Measurements from ENCODE around the gene CLRN3. TPM values are rescaled to one million over a fixed set of nuclear protein-coding genes. Genes with fewer than 3 reads are reported as not detected.

Gene CLRN3
- total RNA-seq, 4 donors from 2014 or later: not detected

GRCh38 chr10:127907411-127908105 is 14.8 kb upstream of the CLRN3 start:
- Histone ChIP-seq H3K4me1 (peaks cover 30% of the 10 kb centered on the region), H3K27ac (peak overlapping the region; percentile 83), H3K36me3 (no peaks in the 10 kb centered on the region), H3K9me3 (no peaks in the 10 kb centered on the region), H3K27me3 (peaks cover 20% of the 10 kb centered on the region), H3K4me3 (peak overlapping the region; percentile 71)
- DNase-seq (ENCODE audit: low spot score in 2 of 2): peak in 1 of 2 donors; percentile 80
- no CpG with 5 or more reads among the region's 65 CpGs for WGBS
- no peak for TF ChIP-seq POLR2A (IDR thresholded peaks at IDR 0.05)
- no peak for TF ChIP-seq EP300 (IDR thresholded peaks at IDR 0.05)
- TF ChIP-seq, protein P1, sequence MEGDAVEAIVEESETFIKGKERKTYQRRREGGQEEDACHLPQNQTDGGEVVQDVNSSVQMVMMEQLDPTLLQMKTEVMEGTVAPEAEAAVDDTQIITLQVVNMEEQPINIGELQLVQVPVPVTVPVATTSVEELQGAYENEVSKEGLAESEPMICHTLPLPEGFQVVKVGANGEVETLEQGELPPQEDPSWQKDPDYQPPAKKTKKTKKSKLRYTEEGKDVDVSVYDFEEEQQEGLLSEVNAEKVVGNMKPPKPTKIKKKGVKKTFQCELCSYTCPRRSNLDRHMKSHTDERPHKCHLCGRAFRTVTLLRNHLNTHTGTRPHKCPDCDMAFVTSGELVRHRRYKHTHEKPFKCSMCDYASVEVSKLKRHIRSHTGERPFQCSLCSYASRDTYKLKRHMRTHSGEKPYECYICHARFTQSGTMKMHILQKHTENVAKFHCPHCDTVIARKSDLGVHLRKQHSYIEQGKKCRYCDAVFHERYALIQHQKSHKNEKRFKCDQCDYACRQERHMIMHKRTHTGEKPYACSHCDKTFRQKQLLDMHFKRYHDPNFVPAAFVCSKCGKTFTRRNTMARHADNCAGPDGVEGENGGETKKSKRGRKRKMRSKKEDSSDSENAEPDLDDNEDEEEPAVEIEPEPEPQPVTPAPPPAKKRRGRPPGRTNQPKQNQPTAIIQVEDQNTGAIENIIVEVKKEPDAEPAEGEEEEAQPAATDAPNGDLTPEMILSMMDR (IDR thresholded peaks at IDR 0.05): no peak
- no peak for TF ChIP-seq POLR2AphosphoS5 (IDR thresholded peaks at IDR 0.05)

DNA sequence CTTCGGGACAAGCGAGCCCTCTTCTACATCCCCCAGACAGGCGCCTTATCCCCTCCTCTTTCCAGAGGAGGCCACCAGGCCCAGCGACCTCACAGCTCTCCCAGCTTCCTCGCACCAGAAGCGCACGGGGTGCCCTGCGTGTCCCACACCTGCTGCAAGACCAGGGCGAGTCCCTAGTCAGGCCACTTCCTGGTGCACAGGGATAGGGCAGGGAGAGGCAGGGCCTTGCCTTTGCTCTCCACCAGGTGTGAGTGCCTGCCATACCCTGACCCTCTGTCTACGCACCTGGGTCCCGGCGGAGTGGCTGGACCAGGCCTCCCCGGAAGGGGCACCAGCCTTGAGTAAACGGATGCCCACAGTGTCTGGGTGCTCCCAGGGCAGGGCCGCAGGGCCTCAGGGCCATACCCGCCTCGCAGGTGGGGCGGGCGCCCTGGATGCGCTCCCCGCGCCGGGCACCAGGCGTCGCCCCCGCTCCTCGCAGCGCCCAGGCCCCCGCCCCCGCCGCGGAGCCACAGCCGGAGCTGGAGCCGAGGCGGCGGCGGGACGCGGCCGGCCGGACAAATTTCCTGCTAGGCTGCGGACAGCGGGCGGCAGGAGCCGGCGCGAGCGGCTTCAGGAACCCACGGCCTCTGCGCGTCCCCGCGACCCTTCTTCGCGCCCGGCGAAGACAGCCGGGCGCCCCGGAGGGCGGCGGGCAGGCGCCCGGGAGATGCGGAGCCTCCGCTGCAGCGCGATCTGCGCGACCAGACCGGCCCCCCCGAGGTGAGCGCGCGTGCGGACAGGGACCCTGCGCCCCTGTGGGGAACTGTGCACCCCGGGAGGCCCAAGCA is 14.0 kb upstream of the CLRN3 start, which contains the start of gene PTPRE:
PTPRE (plus strand) TSS at position 556 of the 830 bp plus-strand sequence. CDS start 133,779 bp downstream, outside the sequence.
- peaks cover 20% of the 10 kb centered on the region for H3K27me3 ChIP-seq

GRCh38 chr10:127905848-127906261 is 13.1 kb upstream of the CLRN3 start:
- Histone ChIP-seq H3K4me1 (peaks cover 30% of the 10 kb centered on the region), H3K27ac (no peak overlapping the region), H3K9me3 (no peaks in the 10 kb centered on the region), H3K36me3 (no peaks in the 10 kb centered on the region), H3K4me3 (no peak overlapping the region), H3K27me3 (peaks cover 20% of the 10 kb centered on the region)
- DNase-seq (ENCODE audit: low spot score in 2 of 2): peak in 1 of 2 donors; percentile 71
- 70% methylated on average over 8 of the region's 10 CpGs for WGBS
- TF ChIP-seq EP300 (IDR thresholded peaks at IDR 0.05) (no peak), POLR2AphosphoS5 (IDR thresholded peaks at IDR 0.05) (no peak), POLR2A (IDR thresholded peaks at IDR 0.05) (no peak)
- TF ChIP-seq, protein P1 (IDR thresholded peaks at IDR 0.05): no peak

More for the DNA sequence above, 14.0 kb upstream of the CLRN3 start, which contains the start of gene PTPRE:
- peak within 1 kb of the TSS; percentile 71 for H3K4me3 ChIP-seq
- 32% methylated on average over 8 of the region's 78 CpGs for WGBS
- peak within 1 kb of the TSS; percentile 83 for H3K27ac ChIP-seq
- H3K4me1 ChIP-seq: peaks cover 30% of the 10 kb centered on the region
- H3K9me3 ChIP-seq: no peaks in the 10 kb centered on the region
- DNase-seq (ENCODE audit: low spot score in 2 of 2): no peak
- H3K36me3 ChIP-seq: no peaks in the 10 kb centered on the region
- TF ChIP-seq, protein P1 (IDR thresholded peaks at IDR 0.05): peak; percentile 84 to 90
- no peak for TF ChIP-seq POLR2AphosphoS5 (IDR thresholded peaks at IDR 0.05)

GRCh38 chr10:127905001-127905847 is 12.5 kb upstream of the CLRN3 start:
- Histone ChIP-seq H3K27me3 (peaks cover 20% of the 10 kb centered on the region), H3K4me3 (no peak overlapping the region), H3K9me3 (no peaks in the 10 kb centered on the region), H3K27ac (no peak overlapping the region), H3K36me3 (no peaks in the 10 kb centered on the region), H3K4me1 (peaks cover 30% of the 10 kb centered on the region)
- DNase-seq (ENCODE audit: low spot score in 2 of 2): peak in 1 of 2 donors; percentile 57
- 82% methylated on average over 12 of the region's 14 CpGs for WGBS
- no peak for TF ChIP-seq POLR2AphosphoS5 (IDR thresholded peaks at IDR 0.05)
- TF ChIP-seq, protein P1 (IDR thresholded peaks at IDR 0.05): no peak
- TF ChIP-seq EP300 (IDR thresholded peaks at IDR 0.05): no peak
- TF ChIP-seq POLR2A (IDR thresholded peaks at IDR 0.05): no peak
